Right kidney (tissue), 1 donor: ENCODE results near the gene ERBB4.

Experiments used
- DNase-seq: peaks from one replicate; pipeline ENCODE4 v3.0.0-alpha.2; 2016

ERBB4 gene

GRCh38 chr2:211454679-211455078, 1083.9 kb downstream of the ERBB4 start:
- peak; percentile 2 for DNase-seq

GRCh38 chr2:211453311-211453887, 1085.2 kb downstream of the ERBB4 start:
- no peak for DNase-seq

- no peak for DNase-seq
These were observed 1087.0 kb downstream of the ERBB4 start for GRCh38 chr2:211451642-211452041.

GRCh38 chr2:211449819-211450218, 1088.8 kb downstream of the ERBB4 start:
- no peak for DNase-seq

GRCh38 chr2:211447548-211447947, 1091.1 kb downstream of the ERBB4 start:
- DNase-seq, result no peak

GRCh38 chr2:211440107-211440506, 1098.5 kb downstream of the ERBB4 start:
- no peak for DNase-seq

GRCh38 chr2:211439011-211439410, 1099.6 kb downstream of the ERBB4 start:
- no peak for DNase-seq

- no peak for DNase-seq
These were observed 1101.2 kb downstream of the ERBB4 start for GRCh38 chr2:211437396-211437795.

GRCh38 chr2:211436182-211436581, 1102.4 kb downstream of the ERBB4 start:
- DNase-seq, result no peak

- DNase-seq, result no peak
These were observed 1103.3 kb downstream of the ERBB4 start for GRCh38 chr2:211435331-211435730.

GRCh38 chr2:211434773-211435172, 1103.8 kb downstream of the ERBB4 start:
- DNase-seq, result no peak

- no peak for DNase-seq
These were observed 1109.2 kb downstream of the ERBB4 start for GRCh38 chr2:211429256-211429920.

GRCh38 chr2:211426240-211426639, 1112.4 kb downstream of the ERBB4 start:
- DNase-seq, result no peak

GRCh38 chr2:211423018-211423417, 1115.6 kb downstream of the ERBB4 start:
- no peak for DNase-seq

GRCh38 chr2:211417544-211417943, 1121.1 kb downstream of the ERBB4 start:
- DNase-seq, result no peak

- DNase-seq, result no peak
These were observed 1122.2 kb downstream of the ERBB4 start for GRCh38 chr2:211416373-211416772.

GRCh38 chr2:211413746-211414145, 1124.9 kb downstream of the ERBB4 start:
- no peak for DNase-seq

GRCh38 chr2:211408483-211408891, 1130.1 kb downstream of the ERBB4 start:
- DNase-seq, result no peak

GRCh38 chr2:211407076-211407475, 1131.5 kb downstream of the ERBB4 start:
- DNase-seq, result no peak

GRCh38 chr2:211405036-211405435, 1133.6 kb downstream of the ERBB4 start:
- no peak for DNase-seq

GRCh38 chr2:211404098-211404497, 1134.5 kb downstream of the ERBB4 start:
- no peak for DNase-seq

GRCh38 chr2:211401328-211401727, 1137.3 kb downstream of the ERBB4 start:
- no peak for DNase-seq

- DNase-seq, result no peak
These were observed 1140.8 kb downstream of the ERBB4 start for GRCh38 chr2:211397764-211398163.

GRCh38 chr2:211396815-211397214, 1141.8 kb downstream of the ERBB4 start:
- no peak for DNase-seq

GRCh38 chr2:211391189-211391567, 1147.4 kb downstream of the ERBB4 start:
- DNase-seq, result no peak
